B cell (primary cell): ENCODE measurements around the gene MOB3A. TPM values are rescaled to one million over a fixed set of nuclear protein-coding genes. Genes with fewer than 3 reads are reported as not detected.

ENCODE experiments used
- ATAC-seq: fragments of 200-7000 bp; cut with Tn5 transposase; one replicate; pipeline ENCODE4 v1.10.0; 2021; ENCODE audit warnings: low read depth, mild to moderate bottlenecking, moderate number of reproducible peaks, moderate library complexity
- CTCF ChIA-PET: fragments of 350-600 bp; sonication (Branson Sonifier 250); formaldehyde crosslinking; loops from one replicate; lab custom pipeline; 2021; ENCODE audit warnings: antibody characterized with exemption, inconsistent platforms; lab: Charles Lee
- POLR2A ChIA-PET: fragments of 350-600 bp; sonication (Branson Sonifier 250); formaldehyde crosslinking; loops from one replicate; lab custom pipeline; 2021; ENCODE audit warnings: antibody characterized with exemption; lab: Charles Lee
- DNase-seq: peaks from one replicate; pipeline ENCODE4 v3.0.0; 2013
- H2AFZ ChIP-seq: 2 replicates; pipeline ENCODE4 v1.6.1; 2012; ENCODE audit warnings: mild to moderate bottlenecking, low read depth, low read length; ENCODE audit not compliant: insufficient read depth, poor library complexity, severe bottlenecking
- H3K27ac ChIP-seq, 2 donors: 1 replicate in 1 of 2; 2 replicates in 1 of 2; pipeline ENCODE4 v1.5.1; 2012 to 2013; ENCODE audit warnings: low read length in 2 of 2, mild to moderate bottlenecking in 2 of 2, moderate library complexity in 1 of 2
- H3K27me3 ChIP-seq, 4 experiments: fragments of 200-600 bp in 1 of 4; sonication (generic) in 1 of 4; replicated peaks in 1 of 4; 1 replicate in 2 of 4; 2 replicates in 2 of 4; pipeline versions ENCODE4 v1.6.1 to v1.7.0; 2013 to 2016; ENCODE audit warnings: low read length in 3 of 4, mild to moderate bottlenecking in 2 of 4, mixed read lengths in 1 of 4, moderate library complexity in 1 of 4; ENCODE audit not compliant: insufficient read depth in 4 of 4, control insufficient read depth in 3 of 4; ENCODE audit errors: control extremely low read depth in 1 of 4
- H3K36me3 ChIP-seq, 2 experiments: replicated peaks in 1 of 2; 1 replicate in 1 of 2; 2 replicates in 1 of 2; pipeline versions ENCODE4 v1.6.1 to v1.7.1; 2013; ENCODE audit warnings: low read length in 1 of 2; ENCODE audit not compliant: insufficient read depth in 2 of 2, control insufficient read depth in 1 of 2; ENCODE audit errors: control extremely low read depth in 1 of 2, extremely low read depth in 1 of 2
- H3K4me1 ChIP-seq, 2 donors: fragments of 200-600 bp in 1 of 2; sonication (generic) in 1 of 2; 1 replicate in 1 of 2; 2 replicates in 1 of 2; pipeline versions ENCODE4 v1.5.1 to v1.6.1; 2013 to 2017; ENCODE audit warnings: low read length in 2 of 2; ENCODE audit not compliant: control insufficient read depth in 2 of 2, insufficient read depth in 2 of 2
- H3K4me2 ChIP-seq: replicated peaks from 2 replicates; pipeline ENCODE3; 2012; ENCODE audit warnings: mild to moderate bottlenecking, low read depth, low read length; ENCODE audit not compliant: poor library complexity, severe bottlenecking
- H3K4me3 ChIP-seq, 5 experiments: fragments of 200-600 bp in 1 of 5; sonication (generic) in 1 of 5; 1 replicate in 3 of 5; 2 replicates in 2 of 5; pipeline versions ENCODE4 v1.5.1 to v1.7.0; 2011 to 2016; ENCODE audit warnings: low read length in 4 of 5, mild to moderate bottlenecking in 4 of 5, low read depth in 2 of 5, control low read depth in 1 of 5, moderate library complexity in 1 of 5; ENCODE audit not compliant: insufficient read depth in 1 of 5; ENCODE audit errors: control extremely low read depth in 1 of 5, extremely low read depth in 1 of 5
- H3K79me2 ChIP-seq: fragments of 200-600 bp; sonication (generic); one replicate; pipeline ENCODE4 v1.6.0; 2016; ENCODE audit warnings: low read length; ENCODE audit not compliant: control insufficient read depth, insufficient read depth
- H3K9ac ChIP-seq: fragments of 200-600 bp; sonication (generic); 2 replicates; pipeline ENCODE4 v1.6.1; 2017; ENCODE audit warnings: mild to moderate bottlenecking, low read length, moderate library complexity
- H3K9me3 ChIP-seq, 3 donors: one replicate each; pipeline versions ENCODE4 v1.6.1 to v1.7.1; 2013; ENCODE audit warnings: low read length in 2 of 3; ENCODE audit not compliant: control insufficient read depth in 2 of 3, insufficient read depth in 1 of 3; ENCODE audit errors: control extremely low read depth in 1 of 3
- H4K20me1 ChIP-seq: 2 replicates; pipeline ENCODE4 v1.6.0; 2012; ENCODE audit warnings: mild to moderate bottlenecking, low read length; ENCODE audit not compliant: insufficient read depth, control insufficient read depth, poor library complexity, severe bottlenecking
- H3K27ac Mint-ChIP-seq: one replicate; pipeline ENCODE4 v1.8.0; 2021; ENCODE audit warnings: mixed read lengths
- H3K27me3 Mint-ChIP-seq: one replicate; pipeline ENCODE4 v1.8.0; 2021; ENCODE audit warnings: mixed read lengths
- H3K4me1 Mint-ChIP-seq: one replicate; pipeline ENCODE4 v1.8.0; 2021; ENCODE audit warnings: mixed read lengths
- H3K4me3 Mint-ChIP-seq: one replicate; pipeline ENCODE4 v1.8.0; 2021; ENCODE audit warnings: mixed read lengths
- H3K9me3 Mint-ChIP-seq: one replicate; pipeline ENCODE4 v1.8.0; 2022; ENCODE audit warnings: mixed read lengths; ENCODE audit not compliant: insufficient read depth
- CTCF ChIP-seq: fragments of 200-600 bp; IDR thresholded peaks from one replicate; pipeline ENCODE4 v1.8.0; 2022; ENCODE audit warnings: antibody characterized with exemption, mild to moderate bottlenecking
- EZH2 ChIP-seq: IDR thresholded peaks from 2 replicates; pipeline ENCODE4 v1.6.1; 2012; ENCODE audit warnings: borderline replicate concordance, low read depth, mild to moderate bottlenecking, moderate library complexity, low read length; ENCODE audit not compliant: insufficient read depth, poor library complexity, severe bottlenecking
- WGBS: methylation state at CpG from one replicate; pipeline ENCODE4 v1.1.5; 2013; ENCODE audit warnings: missing lambda C conversion rate; ENCODE audit not compliant: insufficient coverage; 5-methylcytosine and 5-hydroxymethylcytosine counted together
- intact Hi-C: fragments of 100-400 bp; cut with micrococcal nuclease; formaldehyde crosslinking; loops from one replicate; pipeline ENCODE4 v1.10.0; 2022
- polyA plus RNA-seq: library from polyadenylated mRNA; depleted of rRNA; stranded (reverse); fragments of >200 nt; gene quantifications from 2 replicates; pipeline ENCODE4 v1.2.3, GENCODE V29; 2012
- total RNA-seq, 2 donors: library from RNA; stranded (reverse); fragments of 120-200 nt in 1 of 2; gene quantifications; 1 replicate in 1 of 2; 2 replicates in 1 of 2; pipeline versions ENCODE4 v1.2.3 to v1.2.4, GENCODE V29; 2013 to 2022

The MOB3A gene
- total and polyA plus RNA-seq, 2 donors (not counting 1 experiment from before 2014, with no cell fraction given): 190 to 228 TPM

- Mint-ChIP-seq H3K9me3 (no peaks in the 10 kb centered on the region), H3K27ac (peak overlapping the region; percentile 98), H3K4me3 (peak overlapping the region; percentile 85), H3K4me1 (peaks cover 66% of the 10 kb centered on the region), H3K27me3 (no peaks in the 10 kb centered on the region)
- ATAC-seq (peak; percentile 9), DNase-seq (peak; percentile 92)
- intact Hi-C loops: loop anchor here (1.0 to 2.0 kb wide), 5 partner anchors 9 to 99 kb away; partner anchors contain the start of genes AP3D1, IZUMO4 and MOB3A
- TF ChIP-seq EZH2 (no peak), CTCF (no peak)
- Histone ChIP-seq H3K27me3 (no peaks in the 10 kb centered on the region), H3K9ac (peak overlapping the region; percentile 61), H3K4me2 (peak overlapping the region; percentile 92), H3K4me1 (peaks cover 80 to 84% of the 10 kb centered on the region in 2 donors), H3K36me3 (peaks cover 0 to 25% of the 10 kb centered on the region in 2 experiments), H3K27ac (peak overlapping the region; percentile 99), H3K79me2 (peaks cover 41% of the 10 kb centered on the region), H2AFZ (peak overlapping the region; percentile 29), H3K9me3 (peaks cover 0 to 3% (median 0%) of the 10 kb centered on the region in 3 donors), H4K20me1 (peaks cover 38% of the 10 kb centered on the region), H3K4me3 (peak overlapping the region in 4 of 5 experiments; percentile 32 to 46 (median 38))
- ChIA-PET CTCF (interaction anchor here (0.7 to 2.9 kb wide), 21 partner anchors 9 to 206 kb away, joined by 3 to 51 read pairs (median 4); partner anchors contain the start of gene MOB3A), POLR2A (interaction anchor here (0.5 to 8.2 kb wide), 21 partner anchors 10 to 785 kb away, joined by 3 to 123 read pairs (median 4); partner anchors contain the start of genes IZUMO4 and MOB3A)
- 19% methylated on average over 12 of the region's 18 CpGs for WGBS
Measured at GRCh38 chr19:2051773-2052704, 44.1 kb downstream of the MOB3A start.
